SK-N-SH treated with all-trans-retinoic acid at 6 μM for 48 hours (cell line): ENCODE measurements around the gene LZTR1.

Experiments used
- ARNTL ChIP-seq: fragments of 450-650 bp; formaldehyde crosslinking; IDR thresholded peaks from 2 replicates; pipeline ENCODE4 v1.5.0; 2020; ENCODE audit warnings: low read depth, mild to moderate bottlenecking, moderate library complexity, borderline replicate concordance
- ESRRG ChIP-seq: fragments of 250-450 bp; sonication (Bioruptor Pico); IDR thresholded peaks from 2 replicates; pipeline ENCODE4 v1.6.1; 2021; ENCODE audit warnings: mild to moderate bottlenecking
- PPARA ChIP-seq: fragments of 250-450 bp; sonication (Bioruptor Pico); IDR thresholded peaks from 2 replicates; pipeline ENCODE4 v1.5.0; 2020; ENCODE audit warnings: mild to moderate bottlenecking, borderline replicate concordance
- TCF4 ChIP-seq: fragments of 250-450 bp; sonication (Bioruptor Pico); IDR thresholded peaks from 2 replicates; pipeline ENCODE4 v1.8.0; 2021; ENCODE audit warnings: mild to moderate bottlenecking, moderate library complexity, borderline replicate concordance
- ZFP3 ChIP-seq: fragments of 250-450 bp; sonication (Bioruptor Pico); IDR thresholded peaks from 2 replicates; pipeline ENCODE4 v1.5.0; 2020; ENCODE audit warnings: mild to moderate bottlenecking, moderate library complexity

GRCh38 chr22:20995329-20996030 is 13.4 kb downstream of the LZTR1 start:
- TF ChIP-seq ESRRG (CRISPR knock-in tag) (no peak), ARNTL (CRISPR knock-in tag) (no peak), ZFP3 (CRISPR knock-in tag) (no peak), PPARA (CRISPR knock-in tag) (no peak), TCF4 (no peak)
